K562 (cell line): ENCODE data around the gene PIP5K1B. TPM values are rescaled to one million over a fixed set of nuclear protein-coding genes. Genes with fewer than 3 reads are reported as not detected.

Source experiments
- CREBBP ChIP-seq: IDR thresholded peaks from one replicate; pipeline ENCODE4 v1.6.1; 2012; ENCODE audit warnings: low read depth, mild to moderate bottlenecking, control low read depth, inconsistent platforms, low read length
- KAT2B ChIP-seq: IDR thresholded peaks from one replicate; pipeline ENCODE4 v1.6.1; 2012; ENCODE audit warnings: low read depth, mild to moderate bottlenecking, control low read depth, inconsistent platforms, low read length, moderate library complexity
- KLF1 ChIP-seq: fragments of 450-650 bp; IDR thresholded peaks from 2 replicates; pipeline ENCODE4 v1.6.1; 2016; ENCODE audit warnings: missing genetic modification characterization, missing compliant biosample characterization
- MLX ChIP-seq, 2 experiments: fragments of 450-650 bp in 1 of 2; sonication (generic) in 1 of 2; formaldehyde crosslinking; conservative IDR thresholded peaks; 2 replicates each; pipeline versions ENCODE4 v1.4.0 to v1.8.1; 2020 to 2022; ENCODE audit warnings: mild to moderate bottlenecking in 1 of 2, missing genetic modification reagents in 1 of 2
- MTF1 ChIP-seq: fragments of 250-450 bp; sonication (Bioruptor Pico); IDR thresholded peaks from 2 replicates; pipeline ENCODE4 v1.9.0; 2021; ENCODE audit warnings: moderate library complexity, mild to moderate bottlenecking, inconsistent platforms, borderline replicate concordance
- PML ChIP-seq: IDR thresholded peaks from 2 replicates; pipeline ENCODE4 v1.6.1; 2012; ENCODE audit warnings: low read length, inconsistent platforms
- POLR2H ChIP-seq: IDR thresholded peaks from 2 replicates; pipeline ENCODE4 v1.6.1; 2016; ENCODE audit warnings: missing genetic modification characterization, low read depth, mild to moderate bottlenecking, control low read depth, missing compliant biosample characterization, moderate library complexity
- POU5F1 ChIP-seq: fragments of 150-350 bp; IDR thresholded peaks from 2 replicates; pipeline ENCODE4 v1.6.1; 2014; ENCODE audit warnings: borderline replicate concordance, low read length, low read depth, mild to moderate bottlenecking; ENCODE audit not compliant: partially characterized antibody
- PTRF ChIP-seq: fragments of 450-650 bp; IDR thresholded peaks from 2 replicates; pipeline ENCODE4 v1.6.1; 2016; ENCODE audit warnings: mild to moderate bottlenecking, missing genetic modification characterization, missing compliant biosample characterization
- SRSF7 ChIP-seq: fragments of 200-400 bp; formaldehyde crosslinking; optimal IDR thresholded peaks from 2 replicates; pipeline ENCODE3; 2017; ENCODE audit warnings: mild to moderate bottlenecking, low read depth, low read length
- ZC3H4 ChIP-seq: sonication (generic); formaldehyde crosslinking; IDR thresholded peaks from 2 replicates; pipeline ENCODE4 v1.9.0; 2021; ENCODE audit warnings: missing genetic modification reagents, borderline replicate concordance
- ZMIZ1 ChIP-seq, 2 experiments: fragments of 150-350 bp in 1 of 2; IDR thresholded peaks; 2 replicates each; pipeline ENCODE4 v1.6.1; 2012 to 2016; ENCODE audit warnings: low read depth in 2 of 2, low read length in 2 of 2, mild to moderate bottlenecking in 1 of 2, moderate library complexity in 1 of 2
- ZNF23 ChIP-seq: fragments of 250-450 bp; sonication (Bioruptor Pico); IDR thresholded peaks from 2 replicates; pipeline ENCODE4 v1.4.0; 2020; ENCODE audit warnings: mild to moderate bottlenecking
- ZNF512 ChIP-seq: IDR thresholded peaks from 2 replicates; pipeline ENCODE4 v1.6.1; 2016; ENCODE audit warnings: missing genetic modification characterization, missing compliant biosample characterization
- polyA plus RNA-seq, 8 experiments: library from polyadenylated mRNA; depleted of rRNA in 4 of 8; stranded (reverse) in 5 of 8; unstranded in 3 of 8; fragments of >200 nt; fragmentation: Nextera tagmentation in 2 of 8; fragmentation: Illumina TruSeq in 1 of 8; extraction: Ambion mirVana in 2 of 8; extraction: Trizol in 1 of 8; gene quantifications; 2 replicates each; pipeline versions ENCODE4 v1.2.1 to v1.2.3, GENCODE V29; 2011 to 2014; ENCODE audit warnings: inconsistent platforms in 1 of 8, missing spikeins in 1 of 8
- total RNA-seq, 7 experiments: library from RNA; depleted of rRNA in 6 of 7; stranded (reverse); fragments of >200 nt in 6 of 7; fragmentation: Illumina TruSeq in 2 of 7; extraction: Trizol in 2 of 7; gene quantifications; 2 replicates each; pipeline versions ENCODE4 v1.2.1 to v1.2.3, GENCODE V29; 2011 to 2021; ENCODE audit warnings: low replicate concordance in 1 of 7
- TF ChIP-seq, protein P1 (sequence below): fragments of 200-800 bp; sonication (Bioruptor generic); IDR thresholded peaks from 2 replicates; pipeline ENCODE4 v1.6.1; 2017; ENCODE audit warnings: missing genetic modification characterization, missing compliant biosample characterization
- TF ChIP-seq, protein P2 (sequence below), 2 experiments: fragments of 450-650 bp; IDR thresholded peaks; 2 replicates each; pipeline ENCODE4 v1.6.1; 2018; ENCODE audit warnings: mild to moderate bottlenecking in 2 of 2, low read depth in 1 of 2; ENCODE audit not compliant: partially characterized antibody in 2 of 2

The PIP5K1B gene
- total and polyA plus RNA-seq, 9 of the 15 experiments (the other 6 are each of a cell fraction or from before 2014, with no cell fraction given), result 3.1 to 12.9 (median 7.4) TPM

- TF ChIP-seq MTF1 (no peak), POU5F1 (no peak), CREBBP (no peak), PML (peak; percentile 86; the same call in 1 of the 2 replicates), POLR2H (tag) (no peak), KLF1 (no peak), ZNF512 (tag) (no peak), KAT2B (no peak), PTRF (tag) (no peak), ZNF23 (no peak), ZC3H4 (CRISPR knock-in tag) (no peak), MLX (CRISPR knock-in tag; conservative IDR thresholded peaks at IDR 0.05) (no peak), ZMIZ1 (IDR thresholded peaks at IDR 0.05; ENCODE audit: low read depth in 2 of 2, low read length in 2 of 2) (peak in 1 of 2 experiments; percentile 84; a peak in 2 of 4 replicates), SRSF7 (no peak)
- TF ChIP-seq, protein P1, sequence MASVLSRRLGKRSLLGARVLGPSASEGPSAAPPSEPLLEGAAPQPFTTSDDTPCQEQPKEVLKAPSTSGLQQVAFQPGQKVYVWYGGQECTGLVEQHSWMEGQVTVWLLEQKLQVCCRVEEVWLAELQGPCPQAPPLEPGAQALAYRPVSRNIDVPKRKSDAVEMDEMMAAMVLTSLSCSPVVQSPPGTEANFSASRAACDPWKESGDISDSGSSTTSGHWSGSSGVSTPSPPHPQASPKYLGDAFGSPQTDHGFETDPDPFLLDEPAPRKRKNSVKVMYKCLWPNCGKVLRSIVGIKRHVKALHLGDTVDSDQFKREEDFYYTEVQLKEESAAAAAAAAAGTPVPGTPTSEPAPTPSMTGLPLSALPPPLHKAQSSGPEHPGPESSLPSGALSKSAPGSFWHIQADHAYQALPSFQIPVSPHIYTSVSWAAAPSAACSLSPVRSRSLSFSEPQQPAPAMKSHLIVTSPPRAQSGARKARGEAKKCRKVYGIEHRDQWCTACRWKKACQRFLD (CRISPR knock-in tag), result no peak
- TF ChIP-seq, protein P2, sequence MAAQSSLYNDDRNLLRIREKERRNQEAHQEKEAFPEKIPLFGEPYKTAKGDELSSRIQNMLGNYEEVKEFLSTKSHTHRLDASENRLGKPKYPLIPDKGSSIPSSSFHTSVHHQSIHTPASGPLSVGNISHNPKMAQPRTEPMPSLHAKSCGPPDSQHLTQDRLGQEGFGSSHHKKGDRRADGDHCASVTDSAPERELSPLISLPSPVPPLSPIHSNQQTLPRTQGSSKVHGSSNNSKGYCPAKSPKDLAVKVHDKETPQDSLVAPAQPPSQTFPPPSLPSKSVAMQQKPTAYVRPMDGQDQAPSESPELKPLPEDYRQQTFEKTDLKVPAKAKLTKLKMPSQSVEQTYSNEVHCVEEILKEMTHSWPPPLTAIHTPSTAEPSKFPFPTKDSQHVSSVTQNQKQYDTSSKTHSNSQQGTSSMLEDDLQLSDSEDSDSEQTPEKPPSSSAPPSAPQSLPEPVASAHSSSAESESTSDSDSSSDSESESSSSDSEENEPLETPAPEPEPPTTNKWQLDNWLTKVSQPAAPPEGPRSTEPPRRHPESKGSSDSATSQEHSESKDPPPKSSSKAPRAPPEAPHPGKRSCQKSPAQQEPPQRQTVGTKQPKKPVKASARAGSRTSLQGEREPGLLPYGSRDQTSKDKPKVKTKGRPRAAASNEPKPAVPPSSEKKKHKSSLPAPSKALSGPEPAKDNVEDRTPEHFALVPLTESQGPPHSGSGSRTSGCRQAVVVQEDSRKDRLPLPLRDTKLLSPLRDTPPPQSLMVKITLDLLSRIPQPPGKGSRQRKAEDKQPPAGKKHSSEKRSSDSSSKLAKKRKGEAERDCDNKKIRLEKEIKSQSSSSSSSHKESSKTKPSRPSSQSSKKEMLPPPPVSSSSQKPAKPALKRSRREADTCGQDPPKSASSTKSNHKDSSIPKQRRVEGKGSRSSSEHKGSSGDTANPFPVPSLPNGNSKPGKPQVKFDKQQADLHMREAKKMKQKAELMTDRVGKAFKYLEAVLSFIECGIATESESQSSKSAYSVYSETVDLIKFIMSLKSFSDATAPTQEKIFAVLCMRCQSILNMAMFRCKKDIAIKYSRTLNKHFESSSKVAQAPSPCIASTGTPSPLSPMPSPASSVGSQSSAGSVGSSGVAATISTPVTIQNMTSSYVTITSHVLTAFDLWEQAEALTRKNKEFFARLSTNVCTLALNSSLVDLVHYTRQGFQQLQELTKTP (IDR thresholded peaks at IDR 0.05; ENCODE audit: low read depth in 1 of 2, partially characterized antibody in 2 of 2), result peak; percentile 46 to 67
These were observed 42.0 kb downstream of the PIP5K1B start (continued) for GRCh38 chr9:68747043-68747533.
